Astrocyte (in vitro differentiated cells and primary cell): ENCODE results near the gene OR5A1. TPM values are rescaled to one million over a fixed set of nuclear protein-coding genes. Genes with fewer than 3 reads are reported as not detected.

Experiments
- DNase-seq: peaks from one replicate; pipeline ENCODE4 v3.0.0-alpha.2; 2010; ENCODE audit warnings: low read depth
- FAIRE-seq: peaks from 2 replicates; lab custom pipeline; 2011; peaks lifted over from hg19 to GRCh38; lab: Jason Lieb, UNC
- H2AFZ ChIP-seq: 2 replicates; pipeline ENCODE4 v1.6.0; 2012; ENCODE audit warnings: low read depth, low read length, inconsistent platforms
- H3K27ac ChIP-seq: 2 replicates; pipeline ENCODE4 v1.5.1; 2011; ENCODE audit warnings: low read depth, low read length, inconsistent platforms
- H3K27me3 ChIP-seq: 2 replicates; pipeline ENCODE4 v1.6.0; 2011; ENCODE audit warnings: low read length, inconsistent platforms; ENCODE audit not compliant: insufficient read depth
- H3K36me3 ChIP-seq: 2 replicates; pipeline ENCODE4 v1.5.1; 2011; ENCODE audit warnings: low read length, inconsistent platforms; ENCODE audit not compliant: insufficient read depth
- H3K4me1 ChIP-seq: 2 replicates; pipeline ENCODE4 v1.5.1; 2011; ENCODE audit warnings: low read length, inconsistent platforms; ENCODE audit not compliant: insufficient read depth
- H3K4me2 ChIP-seq: 2 replicates; pipeline ENCODE4 v1.6.0; 2012; ENCODE audit warnings: low read length, inconsistent platforms
- H3K4me3 ChIP-seq: 2 replicates; pipeline ENCODE4 v1.5.1; 2011; ENCODE audit warnings: low read depth, mild to moderate bottlenecking, low read length, inconsistent platforms; ENCODE audit not compliant: insufficient read depth
- H3K79me2 ChIP-seq: 2 replicates; pipeline ENCODE4 v1.6.0; 2012; ENCODE audit warnings: mild to moderate bottlenecking, low read length, inconsistent platforms; ENCODE audit not compliant: insufficient read depth
- H3K9ac ChIP-seq: 2 replicates; pipeline ENCODE4 v1.6.0; 2012; ENCODE audit warnings: mild to moderate bottlenecking, low read length, inconsistent platforms
- H3K9me3 ChIP-seq: 2 replicates; pipeline ENCODE4 v1.5.1; 2012; ENCODE audit warnings: low read depth, mild to moderate bottlenecking, low read length, inconsistent platforms; ENCODE audit not compliant: insufficient read depth
- H4K20me1 ChIP-seq: 2 replicates; pipeline ENCODE4 v1.6.0; 2012; ENCODE audit warnings: low read length, inconsistent platforms; ENCODE audit not compliant: insufficient read depth
- H3K27ac Mint-ChIP-seq: one replicate; pipeline ENCODE4 v1.8.0; 2021; ENCODE audit warnings: mild to moderate bottlenecking, mixed read lengths; ENCODE audit not compliant: unreplicated experiment
- H3K27me3 Mint-ChIP-seq: one replicate; pipeline ENCODE4 v1.8.0; 2021; ENCODE audit warnings: low read depth, mixed read lengths; ENCODE audit not compliant: unreplicated experiment
- H3K36me3 Mint-ChIP-seq: one replicate; pipeline ENCODE4 v1.8.0; 2021; ENCODE audit warnings: low read depth, mixed read lengths; ENCODE audit not compliant: unreplicated experiment
- H3K4me1 Mint-ChIP-seq: one replicate; pipeline ENCODE4 v1.8.0; 2021; ENCODE audit warnings: low read depth, mixed read lengths; ENCODE audit not compliant: unreplicated experiment
- H3K4me3 Mint-ChIP-seq: one replicate; pipeline ENCODE4 v1.8.0; 2021; ENCODE audit warnings: mild to moderate bottlenecking, moderate library complexity, mixed read lengths; ENCODE audit not compliant: unreplicated experiment
- H3K9me3 Mint-ChIP-seq: one replicate; pipeline ENCODE4 v1.8.0; 2021; ENCODE audit warnings: mild to moderate bottlenecking, mixed read lengths; ENCODE audit not compliant: unreplicated experiment
- CTCF ChIP-seq: IDR thresholded peaks from 2 replicates; pipeline ENCODE4 v1.5.1; 2011; ENCODE audit warnings: low read depth, mild to moderate bottlenecking, inconsistent platforms, low read length, moderate library complexity; ENCODE audit not compliant: insufficient read depth
- EZH2 ChIP-seq: IDR thresholded peaks from 2 replicates; pipeline ENCODE4 v1.6.1; 2012; ENCODE audit warnings: mild to moderate bottlenecking, low read length, inconsistent platforms; ENCODE audit not compliant: insufficient read depth
- total RNA-seq: library from RNA; stranded (reverse); gene quantifications from 2 replicates; pipeline ENCODE4 v1.2.1, GENCODE V29; 2021

The OR5A1 gene
- total RNA-seq, 1 donor from 2014 or later, result not detected

GRCh38 chr11:59401262-59401552 lies 35.1 kb upstream of the OR5A1 start:
- Histone ChIP-seq H4K20me1 (no peaks in the 10 kb centered on the region), H3K27me3 (no peaks in the 10 kb centered on the region), H3K79me2 (no peaks in the 10 kb centered on the region), H2AFZ (no peak overlapping the region), H3K36me3 (no peaks in the 10 kb centered on the region), H3K9ac (no peak overlapping the region), H3K4me3 (no peak overlapping the region), H3K27ac (no peak overlapping the region), H3K4me2 (no peak overlapping the region), H3K9me3 (no peaks in the 10 kb centered on the region), H3K4me1 (no peaks in the 10 kb centered on the region)
- Mint-ChIP-seq H3K4me3 (no peak overlapping the region), H3K9me3 (peaks cover 4% of the 10 kb centered on the region), H3K36me3 (no peaks in the 10 kb centered on the region), H3K27me3 (no peaks in the 10 kb centered on the region), H3K27ac (no peak overlapping the region), H3K4me1 (no peaks in the 10 kb centered on the region)
- no peak for TF ChIP-seq CTCF
- TF ChIP-seq EZH2, result no peak
- DNase-seq, result no peak
- no peak for FAIRE-seq

- no peaks in the 10 kb centered on the region for H3K4me1 ChIP-seq
- Mint-ChIP-seq H3K9me3 (peaks cover 8% of the 10 kb centered on the region), H3K36me3 (no peaks in the 10 kb centered on the region), H3K27me3 (no peaks in the 10 kb centered on the region), H3K27ac (no peak overlapping the region), H3K4me3 (no peak overlapping the region), H3K4me1 (no peaks in the 10 kb centered on the region)
- no peaks in the 10 kb centered on the region for H3K36me3 ChIP-seq
- no peak overlapping the region for H2AFZ ChIP-seq
- no peak overlapping the region for H3K4me3 ChIP-seq
- no peaks in the 10 kb centered on the region for H4K20me1 ChIP-seq
- FAIRE-seq, result no peak
- H3K4me2 ChIP-seq, result no peak overlapping the region
- no peak overlapping the region for H3K9ac ChIP-seq
- no peaks in the 10 kb centered on the region for H3K9me3 ChIP-seq
- no peak for DNase-seq
- no peak for TF ChIP-seq EZH2
- no peak for TF ChIP-seq CTCF
- H3K79me2 ChIP-seq, result no peaks in the 10 kb centered on the region
- no peaks in the 10 kb centered on the region for H3K27me3 ChIP-seq
- no peak overlapping the region for H3K27ac ChIP-seq
Observed at GRCh38 chr11:59403546-59403945, 32.7 kb upstream of the OR5A1 start.

GRCh38 chr11:59413646-59414045 lies 22.6 kb upstream of the OR5A1 start:
- no peak overlapping the region for H3K4me3 Mint-ChIP-seq
- H3K36me3 Mint-ChIP-seq, result no peaks in the 10 kb centered on the region
- Histone ChIP-seq H2AFZ (no peak overlapping the region), H3K27me3 (no peaks in the 10 kb centered on the region), H3K9me3 (peaks cover 3% of the 10 kb centered on the region), H3K9ac (no peak overlapping the region), H3K4me2 (no peak overlapping the region), H3K36me3 (no peaks in the 10 kb centered on the region), H3K79me2 (no peaks in the 10 kb centered on the region), H3K4me1 (no peaks in the 10 kb centered on the region), H4K20me1 (no peaks in the 10 kb centered on the region), H3K4me3 (no peak overlapping the region), H3K27ac (no peak overlapping the region)
- FAIRE-seq (no peak), DNase-seq (no peak)
- H3K27ac Mint-ChIP-seq, result no peak overlapping the region
- no peaks in the 10 kb centered on the region for H3K27me3 Mint-ChIP-seq
- TF ChIP-seq EZH2 (no peak), CTCF (no peak)
- peaks cover 8% of the 10 kb centered on the region for H3K9me3 Mint-ChIP-seq
- no peaks in the 10 kb centered on the region for H3K4me1 Mint-ChIP-seq
